WTC11 (cell line): Measurements from ENCODE around the gene MRPL52.

ENCODE experiments used
- CREB1 ChIP-seq: sonication (generic); formaldehyde crosslinking; IDR thresholded peaks from 2 replicates; pipeline ENCODE4 v1.8.0; 2023; ENCODE audit warnings: mild to moderate bottlenecking, missing genetic modification reagents
- CTCF ChIP-seq: fragments of 200-600 bp; IDR thresholded peaks from 2 replicates; pipeline ENCODE4 v1.8.0; 2022; ENCODE audit warnings: antibody characterized with exemption
- ETV6 ChIP-seq: sonication (generic); formaldehyde crosslinking; IDR thresholded peaks from 2 replicates; pipeline ENCODE4 v1.8.1; 2022; ENCODE audit warnings: mild to moderate bottlenecking, missing genetic modification reagents
- MXD4 ChIP-seq: fragments of 250-450 bp; sonication (Bioruptor Pico); IDR thresholded peaks from 2 replicates; pipeline ENCODE4 v1.8.0; 2021; ENCODE audit warnings: mild to moderate bottlenecking, moderate library complexity, borderline replicate concordance
- NR3C1 ChIP-seq: sonication (generic); formaldehyde crosslinking; conservative IDR thresholded peaks from 2 replicates; pipeline ENCODE4 v1.8.1; 2023; ENCODE audit warnings: low read depth, mild to moderate bottlenecking, missing genetic modification reagents
- SP1 ChIP-seq: sonication (generic); formaldehyde crosslinking; conservative IDR thresholded peaks from 2 replicates; pipeline ENCODE4 v1.8.1; 2022; ENCODE audit warnings: missing genetic modification reagents
- USF1 ChIP-seq: sonication (generic); formaldehyde crosslinking; IDR thresholded peaks from 2 replicates; pipeline ENCODE4 v1.8.0; 2022; ENCODE audit warnings: mild to moderate bottlenecking, missing genetic modification reagents
- USF2 ChIP-seq: sonication (generic); formaldehyde crosslinking; IDR thresholded peaks from 2 replicates; pipeline ENCODE4 v1.8.1; 2023; ENCODE audit warnings: mild to moderate bottlenecking, missing genetic modification reagents, moderate library complexity
- ZBTB43 ChIP-seq: sonication (generic); formaldehyde crosslinking; IDR thresholded peaks from 2 replicates; pipeline ENCODE4 v1.8.1; 2023; ENCODE audit warnings: mild to moderate bottlenecking, missing genetic modification reagents
- ZNF121 ChIP-seq: sonication (generic); formaldehyde crosslinking; IDR thresholded peaks from 2 replicates; pipeline ENCODE4 v1.8.0; 2023; ENCODE audit warnings: missing genetic modification reagents
- ZSCAN18 ChIP-seq: fragments of 250-450 bp; sonication (Bioruptor Pico); IDR thresholded peaks from 2 replicates; pipeline ENCODE4 v2.1.2; 2022; ENCODE audit warnings: mild to moderate bottlenecking, moderate library complexity

- no peak for TF ChIP-seq ZNF121 (CRISPR knock-in tag)
- TF ChIP-seq CTCF, result no peak
- TF ChIP-seq USF2 (CRISPR knock-in tag), result no peak
- TF ChIP-seq SP1 (CRISPR knock-in tag), result no peak
- TF ChIP-seq ZBTB43 (CRISPR knock-in tag), result no peak
- TF ChIP-seq ZSCAN18 (CRISPR knock-in tag), result no peak
- no peak for TF ChIP-seq CREB1 (CRISPR knock-in tag)
- TF ChIP-seq MXD4 (CRISPR knock-in tag), result no peak
- no peak for TF ChIP-seq ETV6 (CRISPR knock-in tag)
- no peak for TF ChIP-seq USF1 (CRISPR knock-in tag)
- TF ChIP-seq NR3C1 (CRISPR knock-in tag), result no peak
Measured at GRCh38 chr14:22875748-22876319, 46.1 kb downstream of the MRPL52 start.
